GM23338 (cell line): ENCODE results near the gene CCNI. TPM values are rescaled to one million over a fixed set of nuclear protein-coding genes. Genes with fewer than 3 reads are reported as not detected.

Source experiments
- ATAC-seq: fragments of 200-7000 bp; cut with Tn5 transposase; 3 replicates; pipeline ENCODE4 v1.9.1; 2020
- DNase-seq: peaks from one replicate; pipeline ENCODE4 v3.0.0-alpha.2; 2015; ENCODE audit warnings: low spot score
- H2AFZ ChIP-seq: fragments of 200-600 bp; sonication (generic); 2 replicates; pipeline ENCODE4 v1.8.0; 2016; ENCODE audit warnings: antibody characterized with exemption, mild to moderate bottlenecking, moderate library complexity
- H3F3A ChIP-seq: fragments of 200-600 bp; sonication (generic); replicated peaks from 2 replicates; pipeline ENCODE4 v1.8.0; 2017; ENCODE audit warnings: antibody characterized with exemption, mixed run types, low read depth
- H3K27ac ChIP-seq: fragments of 200-600 bp; sonication (generic); 2 replicates; pipeline ENCODE4 v1.6.1; 2016; ENCODE audit warnings: low read depth
- H3K27me3 ChIP-seq: fragments of 200-600 bp; sonication (generic); 2 replicates; pipeline ENCODE4 v1.8.0; 2016; ENCODE audit warnings: mild to moderate bottlenecking, mixed run types, moderate library complexity; ENCODE audit not compliant: insufficient read depth
- H3K36me3 ChIP-seq: fragments of 200-600 bp; sonication (generic); 2 replicates; pipeline ENCODE4 v1.8.0; 2016; ENCODE audit warnings: mild to moderate bottlenecking; ENCODE audit not compliant: insufficient read depth
- H3K4me1 ChIP-seq: fragments of 200-600 bp; sonication (generic); 2 replicates; pipeline ENCODE4 v1.8.0; 2016; ENCODE audit warnings: mild to moderate bottlenecking, moderate library complexity; ENCODE audit not compliant: insufficient read depth
- H3K4me2 ChIP-seq: fragments of 200-600 bp; sonication (generic); 2 replicates; pipeline ENCODE4 v1.7.1; 2017; ENCODE audit warnings: mixed run types
- H3K4me3 ChIP-seq: fragments of 200-600 bp; sonication (generic); 2 replicates; pipeline ENCODE4 v1.6.1; 2016; ENCODE audit warnings: mixed run types
- H3K79me2 ChIP-seq: fragments of 200-600 bp; sonication (generic); replicated peaks from 2 replicates; pipeline ENCODE4 v1.8.0; 2017; ENCODE audit warnings: mild to moderate bottlenecking; ENCODE audit not compliant: insufficient read depth
- H3K9me2 ChIP-seq: fragments of 200-600 bp; sonication (generic); 2 replicates; pipeline ENCODE4 v1.8.0; 2017; ENCODE audit not compliant: insufficient read depth
- H4K20me1 ChIP-seq: fragments of 200-600 bp; sonication (generic); replicated peaks from 2 replicates; pipeline ENCODE4 v1.8.0; 2017; ENCODE audit warnings: mild to moderate bottlenecking; ENCODE audit not compliant: insufficient read depth
- H3K27ac Mint-ChIP-seq: 2 replicates; pipeline ENCODE4 v1.8.0; 2020; ENCODE audit warnings: inconsistent platforms, mild to moderate bottlenecking, moderate library complexity, mixed read lengths
- H3K27me3 Mint-ChIP-seq: 3 replicates; pipeline ENCODE4 v1.8.0; 2022; ENCODE audit warnings: low read depth, mild to moderate bottlenecking, moderate library complexity, mixed read lengths, inconsistent platforms; ENCODE audit not compliant: insufficient read depth, poor library complexity
- H3K36me3 Mint-ChIP-seq: 3 replicates; pipeline ENCODE4 v1.8.0; 2021; ENCODE audit warnings: low read depth, mild to moderate bottlenecking, inconsistent platforms, moderate library complexity, mixed read lengths
- H3K4me1 Mint-ChIP-seq: 3 replicates; pipeline ENCODE4 v1.8.0; 2020; ENCODE audit warnings: mild to moderate bottlenecking, inconsistent platforms, mixed read lengths
- H3K4me3 Mint-ChIP-seq: 3 replicates; pipeline ENCODE4 v1.8.0; 2021; ENCODE audit warnings: moderate library complexity, mild to moderate bottlenecking, inconsistent platforms, mixed read lengths
- H3K9me3 Mint-ChIP-seq: 3 replicates; pipeline ENCODE4 v1.8.0; 2020; ENCODE audit warnings: moderate library complexity, mild to moderate bottlenecking, inconsistent platforms, mixed read lengths
- EZH2phosphoT487 ChIP-seq: fragments of 200-600 bp; sonication (generic); IDR thresholded peaks from one replicate; pipeline ENCODE4 v1.8.1; 2018; ENCODE audit warnings: antibody characterized with exemption; ENCODE audit not compliant: unreplicated experiment
- JUNB ChIP-seq: IDR thresholded peaks from one replicate; pipeline ENCODE4 v1.6.1; 2016; ENCODE audit warnings: antibody characterized with exemption; ENCODE audit not compliant: unreplicated experiment
- POLR2AphosphoS5 ChIP-seq: IDR thresholded peaks from 2 replicates; pipeline ENCODE4 v1.6.1; 2016; ENCODE audit warnings: antibody characterized with exemption, low read depth
- ZNF331 ChIP-seq: fragments of 250-450 bp; sonication (Bioruptor Pico); IDR thresholded peaks from 2 replicates; pipeline ENCODE4 v1.5.0; 2020; ENCODE audit warnings: low read depth, mild to moderate bottlenecking, moderate library complexity
- polyA plus RNA-seq: library from polyadenylated mRNA; unstranded; fragments of >200 nt; fragmentation: Nextera tagmentation; extraction: Ambion mirVana; gene quantifications from 2 replicates; pipeline ENCODE4 v1.2.1, GENCODE V29; 2016
- total RNA-seq: library from RNA; depleted of rRNA; stranded (reverse); fragments of >200 nt; shearing (Covaris generic); gene quantifications from 2 replicates; pipeline ENCODE4 v1.2.3, GENCODE V29; 2014
- TF ChIP-seq, protein P1 (sequence below): fragments of 250-450 bp; sonication (Bioruptor Pico); IDR thresholded peaks from 2 replicates; pipeline ENCODE4 v1.5.0; 2020; ENCODE audit warnings: mild to moderate bottlenecking, moderate library complexity
- TF ChIP-seq, protein P2 (sequence below): IDR thresholded peaks from one replicate; pipeline ENCODE4 v1.6.1; 2018; ENCODE audit warnings: antibody characterized with exemption; ENCODE audit not compliant: unreplicated experiment
- TF ChIP-seq, protein P3 (sequence below), 2 experiments: fragments of 200-600 bp in 1 of 2; sonication (generic) in 1 of 2; conservative IDR thresholded peaks; 2 replicates each; pipeline versions ENCODE4 v1.5.1 to v1.6.1; 2016 to 2017; ENCODE audit warnings: antibody characterized with exemption in 2 of 2, low read depth in 2 of 2, mild to moderate bottlenecking in 2 of 2, moderate library complexity in 1 of 2

CCNI gene
- total and polyA plus RNA-seq, 2 experiments from 2014 or later: 207 to 248 TPM

DNA sequence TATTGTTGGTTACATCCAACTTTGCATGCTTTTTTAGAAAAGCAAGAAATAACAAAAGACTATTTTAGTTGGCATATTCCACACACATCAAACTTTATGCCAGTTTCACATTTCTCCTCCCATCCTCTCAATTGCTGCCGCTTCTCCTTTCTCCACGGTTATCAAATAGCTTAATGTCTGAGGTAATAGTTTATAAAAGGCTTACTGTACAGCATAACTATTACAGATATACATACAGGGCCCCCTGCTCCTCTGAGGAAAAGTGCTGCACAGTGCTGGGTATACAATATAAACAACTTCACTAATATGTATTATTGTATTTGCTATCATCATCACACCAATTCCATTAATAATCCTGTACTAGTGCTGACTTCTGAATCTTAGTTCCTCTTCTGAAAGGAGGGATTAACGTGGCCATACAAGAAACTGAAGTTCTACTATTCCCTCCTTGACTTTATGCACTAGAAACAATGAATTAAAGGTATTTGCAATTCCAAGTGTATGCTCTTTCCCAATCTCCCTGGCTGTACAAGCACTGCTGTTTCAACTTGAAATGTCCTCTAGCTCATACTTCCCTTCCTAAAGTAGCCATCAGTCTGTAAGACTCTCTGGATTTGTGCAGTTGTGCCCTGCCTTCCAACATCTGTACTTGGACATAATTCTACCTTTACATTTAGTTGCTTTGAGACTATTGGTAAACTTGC lies 2.5 kb downstream of the CCNI start:
- no peaks in the 10 kb centered on the region for H3F3A ChIP-seq
- peaks cover 32% of the 10 kb centered on the region for H3K4me1 ChIP-seq
- no peaks in the 10 kb centered on the region for H3K36me3 ChIP-seq
- Mint-ChIP-seq H3K4me1 (peaks cover 8% of the 10 kb centered on the region; the same call in 2 of the 3 replicates), H3K27ac (no peak overlapping the region), H3K27me3 (peaks cover 7% of the 10 kb centered on the region), H3K9me3 (no peaks in the 10 kb centered on the region), H3K4me3 (no peak overlapping the region), H3K36me3 (no peaks in the 10 kb centered on the region)
- no peak overlapping the region for H3K27ac ChIP-seq
- H3K27me3 ChIP-seq: no peaks in the 10 kb centered on the region
- peaks cover 68% of the 10 kb centered on the region for H3K79me2 ChIP-seq
- ATAC-seq: no peak
- peaks cover 42% of the 10 kb centered on the region for H4K20me1 ChIP-seq
- no peak overlapping the region for H2AFZ ChIP-seq
- peak overlapping the region; percentile 92 for H3K4me3 ChIP-seq
- H3K4me2 ChIP-seq: peak overlapping the region; percentile 77
- no peak for DNase-seq
- TF ChIP-seq, protein P1, sequence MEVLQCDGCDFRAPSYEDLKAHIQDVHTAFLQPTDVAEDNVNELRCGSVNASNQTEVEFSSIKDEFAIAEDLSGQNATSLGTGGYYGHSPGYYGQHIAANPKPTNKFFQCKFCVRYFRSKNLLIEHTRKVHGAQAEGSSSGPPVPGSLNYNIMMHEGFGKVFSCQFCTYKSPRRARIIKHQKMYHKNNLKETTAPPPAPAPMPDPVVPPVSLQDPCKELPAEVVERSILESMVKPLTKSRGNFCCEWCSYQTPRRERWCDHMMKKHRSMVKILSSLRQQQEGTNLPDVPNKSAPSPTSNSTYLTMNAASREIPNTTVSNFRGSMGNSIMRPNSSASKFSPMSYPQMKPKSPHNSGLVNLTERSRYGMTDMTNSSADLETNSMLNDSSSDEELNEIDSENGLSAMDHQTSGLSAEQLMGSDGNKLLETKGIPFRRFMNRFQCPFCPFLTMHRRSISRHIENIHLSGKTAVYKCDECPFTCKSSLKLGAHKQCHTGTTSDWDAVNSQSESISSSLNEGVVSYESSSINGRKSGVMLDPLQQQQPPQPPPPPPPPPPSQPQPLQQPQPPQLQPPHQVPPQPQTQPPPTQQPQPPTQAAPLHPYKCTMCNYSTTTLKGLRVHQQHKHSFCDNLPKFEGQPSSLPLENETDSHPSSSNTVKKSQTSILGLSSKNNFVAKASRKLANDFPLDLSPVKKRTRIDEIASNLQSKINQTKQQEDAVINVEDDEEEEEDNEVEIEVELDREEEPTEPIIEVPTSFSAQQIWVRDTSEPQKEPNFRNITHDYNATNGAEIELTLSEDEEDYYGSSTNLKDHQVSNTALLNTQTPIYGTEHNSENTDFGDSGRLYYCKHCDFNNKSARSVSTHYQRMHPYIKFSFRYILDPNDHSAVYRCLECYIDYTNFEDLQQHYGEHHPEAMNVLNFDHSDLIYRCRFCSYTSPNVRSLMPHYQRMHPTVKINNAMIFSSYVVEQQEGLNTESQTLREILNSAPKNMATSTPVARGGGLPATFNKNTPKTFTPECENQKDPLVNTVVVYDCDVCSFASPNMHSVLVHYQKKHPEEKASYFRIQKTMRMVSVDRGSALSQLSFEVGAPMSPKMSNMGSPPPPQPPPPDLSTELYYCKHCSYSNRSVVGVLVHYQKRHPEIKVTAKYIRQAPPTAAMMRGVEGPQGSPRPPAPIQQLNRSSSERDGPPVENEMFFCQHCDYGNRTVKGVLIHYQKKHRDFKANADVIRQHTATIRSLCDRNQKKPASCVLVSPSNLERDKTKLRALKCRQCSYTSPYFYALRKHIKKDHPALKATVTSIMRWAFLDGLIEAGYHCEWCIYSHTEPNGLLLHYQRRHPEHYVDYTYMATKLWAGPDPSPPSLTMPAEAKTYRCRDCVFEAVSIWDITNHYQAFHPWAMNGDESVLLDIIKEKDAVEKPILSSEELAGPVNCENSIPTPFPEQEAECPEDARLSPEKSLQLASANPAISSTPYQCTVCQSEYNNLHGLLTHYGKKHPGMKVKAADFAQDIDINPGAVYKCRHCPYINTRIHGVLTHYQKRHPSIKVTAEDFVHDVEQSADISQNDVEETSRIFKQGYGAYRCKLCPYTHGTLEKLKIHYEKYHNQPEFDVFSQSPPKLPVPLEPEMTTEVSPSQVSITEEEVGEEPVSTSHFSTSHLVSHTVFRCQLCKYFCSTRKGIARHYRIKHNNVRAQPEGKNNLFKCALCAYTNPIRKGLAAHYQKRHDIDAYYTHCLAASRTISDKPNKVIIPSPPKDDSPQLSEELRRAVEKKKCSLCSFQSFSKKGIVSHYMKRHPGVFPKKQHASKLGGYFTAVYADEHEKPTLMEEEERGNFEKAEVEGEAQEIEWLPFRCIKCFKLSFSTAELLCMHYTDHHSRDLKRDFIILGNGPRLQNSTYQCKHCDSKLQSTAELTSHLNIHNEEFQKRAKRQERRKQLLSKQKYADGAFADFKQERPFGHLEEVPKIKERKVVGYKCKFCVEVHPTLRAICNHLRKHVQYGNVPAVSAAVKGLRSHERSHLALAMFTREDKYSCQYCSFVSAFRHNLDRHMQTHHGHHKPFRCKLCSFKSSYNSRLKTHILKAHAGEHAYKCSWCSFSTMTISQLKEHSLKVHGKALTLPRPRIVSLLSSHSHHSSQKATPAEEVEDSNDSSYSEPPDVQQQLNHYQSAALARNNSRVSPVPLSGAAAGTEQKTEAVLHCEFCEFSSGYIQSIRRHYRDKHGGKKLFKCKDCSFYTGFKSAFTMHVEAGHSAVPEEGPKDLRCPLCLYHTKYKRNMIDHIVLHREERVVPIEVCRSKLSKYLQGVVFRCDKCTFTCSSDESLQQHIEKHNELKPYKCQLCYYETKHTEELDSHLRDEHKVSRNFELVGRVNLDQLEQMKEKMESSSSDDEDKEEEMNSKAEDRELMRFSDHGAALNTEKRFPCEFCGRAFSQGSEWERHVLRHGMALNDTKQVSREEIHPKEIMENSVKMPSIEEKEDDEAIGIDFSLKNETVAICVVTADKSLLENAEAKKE: no peak
- no peak for TF ChIP-seq ZNF331
- no peak for TF ChIP-seq EZH2phosphoT487
- no peak for TF ChIP-seq JUNB
- TF ChIP-seq, protein P2, sequence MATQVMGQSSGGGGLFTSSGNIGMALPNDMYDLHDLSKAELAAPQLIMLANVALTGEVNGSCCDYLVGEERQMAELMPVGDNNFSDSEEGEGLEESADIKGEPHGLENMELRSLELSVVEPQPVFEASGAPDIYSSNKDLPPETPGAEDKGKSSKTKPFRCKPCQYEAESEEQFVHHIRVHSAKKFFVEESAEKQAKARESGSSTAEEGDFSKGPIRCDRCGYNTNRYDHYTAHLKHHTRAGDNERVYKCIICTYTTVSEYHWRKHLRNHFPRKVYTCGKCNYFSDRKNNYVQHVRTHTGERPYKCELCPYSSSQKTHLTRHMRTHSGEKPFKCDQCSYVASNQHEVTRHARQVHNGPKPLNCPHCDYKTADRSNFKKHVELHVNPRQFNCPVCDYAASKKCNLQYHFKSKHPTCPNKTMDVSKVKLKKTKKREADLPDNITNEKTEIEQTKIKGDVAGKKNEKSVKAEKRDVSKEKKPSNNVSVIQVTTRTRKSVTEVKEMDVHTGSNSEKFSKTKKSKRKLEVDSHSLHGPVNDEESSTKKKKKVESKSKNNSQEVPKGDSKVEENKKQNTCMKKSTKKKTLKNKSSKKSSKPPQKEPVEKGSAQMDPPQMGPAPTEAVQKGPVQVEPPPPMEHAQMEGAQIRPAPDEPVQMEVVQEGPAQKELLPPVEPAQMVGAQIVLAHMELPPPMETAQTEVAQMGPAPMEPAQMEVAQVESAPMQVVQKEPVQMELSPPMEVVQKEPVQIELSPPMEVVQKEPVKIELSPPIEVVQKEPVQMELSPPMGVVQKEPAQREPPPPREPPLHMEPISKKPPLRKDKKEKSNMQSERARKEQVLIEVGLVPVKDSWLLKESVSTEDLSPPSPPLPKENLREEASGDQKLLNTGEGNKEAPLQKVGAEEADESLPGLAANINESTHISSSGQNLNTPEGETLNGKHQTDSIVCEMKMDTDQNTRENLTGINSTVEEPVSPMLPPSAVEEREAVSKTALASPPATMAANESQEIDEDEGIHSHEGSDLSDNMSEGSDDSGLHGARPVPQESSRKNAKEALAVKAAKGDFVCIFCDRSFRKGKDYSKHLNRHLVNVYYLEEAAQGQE: no peak
- TF ChIP-seq, protein P3, sequence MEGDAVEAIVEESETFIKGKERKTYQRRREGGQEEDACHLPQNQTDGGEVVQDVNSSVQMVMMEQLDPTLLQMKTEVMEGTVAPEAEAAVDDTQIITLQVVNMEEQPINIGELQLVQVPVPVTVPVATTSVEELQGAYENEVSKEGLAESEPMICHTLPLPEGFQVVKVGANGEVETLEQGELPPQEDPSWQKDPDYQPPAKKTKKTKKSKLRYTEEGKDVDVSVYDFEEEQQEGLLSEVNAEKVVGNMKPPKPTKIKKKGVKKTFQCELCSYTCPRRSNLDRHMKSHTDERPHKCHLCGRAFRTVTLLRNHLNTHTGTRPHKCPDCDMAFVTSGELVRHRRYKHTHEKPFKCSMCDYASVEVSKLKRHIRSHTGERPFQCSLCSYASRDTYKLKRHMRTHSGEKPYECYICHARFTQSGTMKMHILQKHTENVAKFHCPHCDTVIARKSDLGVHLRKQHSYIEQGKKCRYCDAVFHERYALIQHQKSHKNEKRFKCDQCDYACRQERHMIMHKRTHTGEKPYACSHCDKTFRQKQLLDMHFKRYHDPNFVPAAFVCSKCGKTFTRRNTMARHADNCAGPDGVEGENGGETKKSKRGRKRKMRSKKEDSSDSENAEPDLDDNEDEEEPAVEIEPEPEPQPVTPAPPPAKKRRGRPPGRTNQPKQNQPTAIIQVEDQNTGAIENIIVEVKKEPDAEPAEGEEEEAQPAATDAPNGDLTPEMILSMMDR (conservative IDR thresholded peaks at IDR 0.05; ENCODE audit: low read depth in 2 of 2): no peak
- no peak for TF ChIP-seq POLR2AphosphoS5
- H3K9me2 ChIP-seq: no peaks in the 10 kb centered on the region
